Mucosa of stomach (tissue), 1 donor: ENCODE measurements around the gene ARHGEF25.
A peak's percentile ranks its signal among the peaks of the same experiment; 100 is the strongest.
"Not testable (repeated sequence)": the region's sequence is repeated elsewhere in the genome, so short reads cannot be mapped to it uniquely, and the experiment has no call there.

ENCODE experiments used
- H3K27me3 ChIP-seq: one replicate; pipeline ENCODE4 v1.7.0; 2013; ENCODE audit warnings: mild to moderate bottlenecking, low read length; ENCODE audit not compliant: control insufficient read depth, insufficient read depth
- H3K36me3 ChIP-seq: one replicate; pipeline ENCODE4 v1.7.0; 2013; ENCODE audit warnings: low read length; ENCODE audit not compliant: control insufficient read depth, insufficient read depth
- H3K4me1 ChIP-seq: one replicate; pipeline ENCODE4 v1.7.0; 2013; ENCODE audit warnings: mild to moderate bottlenecking, low read length; ENCODE audit not compliant: control insufficient read depth, insufficient read depth
- H3K4me3 ChIP-seq: one replicate; pipeline ENCODE4 v1.7.0; 2013; ENCODE audit warnings: low read length
- H3K9ac ChIP-seq: one replicate; pipeline ENCODE4 v1.7.0; 2013; ENCODE audit warnings: mild to moderate bottlenecking, low read length, moderate library complexity
- H3K9me3 ChIP-seq: one replicate; pipeline ENCODE4 v1.7.0; 2013; ENCODE audit warnings: mild to moderate bottlenecking, low read length, moderate library complexity; ENCODE audit not compliant: control insufficient read depth
- donor health status: Pancreatic carcinoma.

The ARHGEF25 gene

GRCh38 chr12:57611108-57611826 lies at the start of gene ARHGEF25:
ARHGEF25 (plus strand) TSS chr12:57611435; CDS start chr12:57611895, 460 bp downstream.
- H3K36me3 ChIP-seq, result no peaks in the 10 kb centered on the region
- peaks cover 55% of the 10 kb centered on the region for H3K27me3 ChIP-seq
- peak within 1 kb of the TSS; percentile 65 for H3K9ac ChIP-seq
- H3K4me3 ChIP-seq, result peak within 1 kb of the TSS; percentile 12
- peaks cover 12% of the 10 kb centered on the region for H3K4me1 ChIP-seq
- H3K9me3 ChIP-seq, result no peaks in the 10 kb centered on the region

- H3K4me1 ChIP-seq, result no peaks in the 10 kb centered on the region
- H3K36me3 ChIP-seq, result no peaks in the 10 kb centered on the region
- no peak overlapping the region for H3K4me3 ChIP-seq
- H3K9ac ChIP-seq, result no peak overlapping the region
- H3K27me3 ChIP-seq, result no peaks in the 10 kb centered on the region
- no peaks in the 10 kb centered on the region for H3K9me3 ChIP-seq
These were observed 47.9 kb upstream of the ARHGEF25 start for GRCh38 chr12:57563358-57563757.

GRCh38 chr12:57564178-57564740 lies 47.0 kb upstream of the ARHGEF25 start:
- no peak overlapping the region for H3K9ac ChIP-seq
- no peaks in the 10 kb centered on the region for H3K27me3 ChIP-seq
- H3K4me3 ChIP-seq, result no peak overlapping the region
- no peaks in the 10 kb centered on the region for H3K9me3 ChIP-seq
- no peaks in the 10 kb centered on the region for H3K36me3 ChIP-seq
- H3K4me1 ChIP-seq, result no peaks in the 10 kb centered on the region

DNA sequence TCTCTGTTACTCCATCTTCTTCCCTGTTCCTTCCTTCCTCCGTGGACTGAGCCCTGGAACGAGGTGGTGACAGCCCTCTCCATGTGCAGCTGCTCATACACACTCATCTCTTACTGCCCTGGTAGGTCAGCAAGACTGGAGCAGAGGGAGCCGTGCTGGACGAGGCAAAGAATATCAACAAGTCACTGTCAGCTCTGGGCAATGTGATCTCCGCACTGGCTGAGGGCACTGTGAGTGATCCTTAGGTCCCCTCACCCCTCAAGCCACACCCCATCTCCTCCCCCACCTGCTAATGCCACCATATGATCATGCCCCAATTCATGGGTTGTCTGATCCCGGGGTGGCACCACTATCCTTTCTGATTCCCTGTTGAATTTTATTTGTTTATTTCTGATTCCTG lies 42.4 kb upstream of the ARHGEF25 start:
- no peaks in the 10 kb centered on the region for H3K9me3 ChIP-seq
- no peak overlapping the region for H3K4me3 ChIP-seq
- H3K27me3 ChIP-seq, result no peaks in the 10 kb centered on the region
- no peaks in the 10 kb centered on the region for H3K4me1 ChIP-seq
- no peak overlapping the region for H3K9ac ChIP-seq
- H3K36me3 ChIP-seq, result no peaks in the 10 kb centered on the region

GRCh38 chr12:57569858-57570257 lies 41.4 kb upstream of the ARHGEF25 start:
- H3K9ac ChIP-seq, result no peak overlapping the region
- H3K9me3 ChIP-seq, result no peaks in the 10 kb centered on the region
- no peak overlapping the region for H3K4me3 ChIP-seq
- no peaks in the 10 kb centered on the region for H3K4me1 ChIP-seq
- no peaks in the 10 kb centered on the region for H3K27me3 ChIP-seq
- no peaks in the 10 kb centered on the region for H3K36me3 ChIP-seq

DNA sequence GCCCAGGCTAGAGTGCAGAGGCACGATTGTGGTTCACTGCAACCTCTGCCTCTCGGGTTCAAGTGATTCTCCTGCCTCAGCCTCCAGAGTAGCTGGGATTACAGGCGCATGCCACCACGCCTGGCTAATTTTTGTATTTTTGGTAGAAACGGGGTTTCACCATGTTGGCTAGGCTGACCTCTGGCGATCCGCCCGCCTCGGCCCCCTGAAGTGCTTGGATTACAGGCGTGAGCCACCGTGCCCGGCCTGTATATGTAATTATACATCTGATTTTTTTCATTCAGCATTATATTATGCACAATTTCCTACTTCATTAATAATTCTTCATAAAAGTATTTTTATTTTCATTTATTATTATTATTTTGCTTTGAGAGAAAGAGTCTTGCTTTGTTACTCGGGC lies 40.8 kb upstream of the ARHGEF25 start:
- H3K9me3 ChIP-seq, H3K4me3 ChIP-seq, H3K9ac ChIP-seq, H3K4me1 ChIP-seq, H3K27me3 ChIP-seq, H3K36me3 ChIP-seq: not testable (repeated sequence)

DNA sequence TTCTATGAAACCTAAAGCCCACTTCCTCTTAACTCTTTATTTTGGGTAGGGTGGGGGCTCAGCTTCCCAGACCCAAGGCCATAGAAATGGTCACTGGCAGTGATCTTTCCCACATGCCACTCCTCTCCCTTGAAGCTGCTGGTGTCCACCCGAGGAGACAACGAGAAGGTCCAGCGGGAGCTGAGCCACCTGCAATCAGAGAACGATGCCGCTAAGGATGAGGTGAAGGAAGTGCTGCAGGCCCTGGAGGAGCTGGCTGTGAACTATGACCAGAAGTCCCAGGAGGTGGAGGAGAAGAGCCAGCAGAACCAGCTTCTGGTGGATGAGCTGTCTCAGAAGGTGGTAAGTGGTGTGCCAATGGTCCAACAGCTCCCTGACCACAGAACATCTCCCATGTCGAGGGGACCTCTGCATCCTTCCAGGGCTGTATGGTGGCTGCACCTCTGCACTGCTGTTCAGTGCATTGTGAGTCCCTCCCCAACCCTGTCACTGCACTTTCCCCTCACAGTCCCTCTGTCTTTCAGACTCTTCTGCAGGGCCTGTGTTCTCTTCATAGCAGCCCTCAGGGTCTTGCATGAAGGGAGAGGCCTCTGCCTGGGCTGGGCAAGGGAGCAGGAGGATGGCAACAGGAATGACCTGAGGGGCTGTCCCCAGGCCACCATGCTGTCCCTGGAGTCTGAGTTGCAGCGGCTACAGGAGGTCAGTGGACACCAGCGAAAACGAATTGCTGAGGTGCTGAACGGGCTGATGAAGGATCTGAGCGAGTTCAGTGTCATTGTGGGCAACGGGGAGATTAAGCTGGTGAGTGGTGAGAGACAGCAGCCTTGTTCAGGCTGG lies 39.1 kb upstream of the ARHGEF25 start:
- no peak overlapping the region for H3K9ac ChIP-seq
- H3K4me1 ChIP-seq, result no peaks in the 10 kb centered on the region
- no peaks in the 10 kb centered on the region for H3K36me3 ChIP-seq
- no peak overlapping the region for H3K4me3 ChIP-seq
- H3K27me3 ChIP-seq, result no peaks in the 10 kb centered on the region
- H3K9me3 ChIP-seq, result no peaks in the 10 kb centered on the region

- Histone ChIP-seq H3K9ac (no peak overlapping the region), H3K27me3 (no peaks in the 10 kb centered on the region), H3K9me3 (no peaks in the 10 kb centered on the region), H3K4me1 (no peaks in the 10 kb centered on the region), H3K4me3 (no peak overlapping the region), H3K36me3 (no peaks in the 10 kb centered on the region)
These were observed 36.4 kb upstream of the ARHGEF25 start for GRCh38 chr12:57574795-57575194.

GRCh38 chr12:57575771-57576612 lies 35.2 kb upstream of the ARHGEF25 start:
- no peaks in the 10 kb centered on the region for H3K36me3 ChIP-seq
- no peak overlapping the region for H3K9ac ChIP-seq
- no peak overlapping the region for H3K4me3 ChIP-seq
- no peaks in the 10 kb centered on the region for H3K4me1 ChIP-seq
- H3K27me3 ChIP-seq, result no peaks in the 10 kb centered on the region
- H3K9me3 ChIP-seq, result no peaks in the 10 kb centered on the region

GRCh38 chr12:57576613-57577160 lies 34.5 kb upstream of the ARHGEF25 start:
- Histone ChIP-seq H3K27me3 (no peaks in the 10 kb centered on the region), H3K36me3 (no peaks in the 10 kb centered on the region), H3K4me1 (no peaks in the 10 kb centered on the region), H3K9ac (no peak overlapping the region), H3K9me3 (no peaks in the 10 kb centered on the region), H3K4me3 (no peak overlapping the region)

DNA sequence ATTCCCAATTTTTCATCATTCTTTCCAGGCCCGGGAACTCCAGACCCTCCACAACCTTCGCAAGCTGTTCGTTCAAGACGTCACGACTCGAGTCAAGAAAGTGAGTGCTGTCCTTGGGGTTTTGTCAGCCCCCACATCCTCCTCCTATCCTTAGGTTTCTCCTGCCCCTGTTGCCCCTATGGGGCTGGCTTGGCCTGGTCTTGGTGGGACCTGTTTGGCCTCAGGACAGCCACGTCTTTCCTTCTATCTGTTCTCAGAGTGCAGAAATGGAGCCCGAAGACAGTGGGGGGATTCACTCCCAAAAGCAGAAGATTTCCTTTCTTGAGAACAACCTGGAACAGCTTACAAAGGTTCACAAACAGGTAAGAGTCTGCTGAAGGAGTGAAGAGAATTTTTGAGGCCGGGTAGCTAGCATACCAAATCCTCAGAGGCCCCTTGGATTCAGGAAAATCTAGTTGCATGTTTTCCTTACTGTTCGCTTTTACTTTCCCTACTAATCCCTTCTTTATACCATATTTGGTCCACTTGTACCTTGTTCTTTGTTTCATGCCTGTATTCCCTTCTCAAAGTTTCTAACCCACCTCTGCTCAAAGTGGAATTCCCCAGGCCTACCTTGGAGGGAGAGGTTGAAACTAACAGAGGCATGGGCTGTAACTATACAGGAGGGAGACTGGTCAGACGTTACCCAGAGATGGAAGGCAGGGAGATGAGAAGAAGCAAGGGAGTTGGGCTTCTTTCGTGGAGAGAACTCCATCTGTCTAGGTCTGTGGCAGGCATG lies 33.1 kb upstream of the ARHGEF25 start:
- Histone ChIP-seq H3K36me3 (no peaks in the 10 kb centered on the region), H3K9me3 (no peaks in the 10 kb centered on the region), H3K9ac (no peak overlapping the region), H3K27me3 (peaks cover 3% of the 10 kb centered on the region), H3K4me1 (no peaks in the 10 kb centered on the region), H3K4me3 (no peak overlapping the region)
